Measurements from ENCODE around the gene SSBP2. TPM values are rescaled to one million over a fixed set of nuclear protein-coding genes. Genes with fewer than 3 reads are reported as not detected.

SSBP2 gene
- total and polyA plus RNA-seq, 5 donors from 2014 or later = 17.6 to 43.0 (median 37.4) TPM

- no peak overlapping the region for H3K4me3 ChIP-seq (ENCODE audit: low read depth, low read length)
- DNase-seq = no peak
- Mint-ChIP-seq H3K4me1 (peaks cover 0 to 5% (median 0%) of the 10 kb centered on the region in 4 donors), H3K36me3 (no peaks in the 10 kb centered on the region), H3K27me3 (peaks cover 9% of the 10 kb centered on the region), H3K27ac (no peak overlapping the region), H3K9me3 (peaks cover 0 to 3% (median 0%) of the 10 kb centered on the region in 7 donors), H3K4me3 (no peak overlapping the region)
- no peak overlapping the region for H3K27ac ChIP-seq (ENCODE audit: insufficient read depth, low read length, poor library complexity, severe bottlenecking)
- no peak for ATAC-seq (ENCODE audit: low read depth in 2 of 2)
- no peaks in the 10 kb centered on the region for H3K27me3 ChIP-seq (ENCODE audit: control insufficient read depth, insufficient read depth, low read length)
- no peaks in the 10 kb centered on the region for H3K9me3 ChIP-seq (ENCODE audit: control insufficient read depth in 2 of 2, low read length in 2 of 2)
- H3K36me3 ChIP-seq (ENCODE audit: control insufficient read depth, insufficient read depth, low read length) = no peaks in the 10 kb centered on the region
- H3K4me1 ChIP-seq (ENCODE audit: control insufficient read depth, insufficient read depth, low read length, poor library complexity, severe bottlenecking) = no peaks in the 10 kb centered on the region
Observed at GRCh38 chr5:81766611-81767010, 15.7 kb upstream of the SSBP2 start.

GRCh38 chr5:81763294-81763928 lies 12.5 kb upstream of the SSBP2 start:
- Mint-ChIP-seq H3K27me3 (peaks cover 19% of the 10 kb centered on the region), H3K4me3 (no peak overlapping the region), H3K27ac (no peak overlapping the region), H3K4me1 (peaks cover 0 to 10% (median 5%) of the 10 kb centered on the region in 4 donors), H3K36me3 (no peaks in the 10 kb centered on the region), H3K9me3 (peaks cover 0 to 3% (median 0%) of the 10 kb centered on the region in 7 donors)
- ATAC-seq (ENCODE audit: low read depth in 2 of 2) (no peak), DNase-seq (no peak)
- no peaks in the 10 kb centered on the region for H3K27me3 ChIP-seq (ENCODE audit: control insufficient read depth, insufficient read depth, low read length)
- H3K36me3 ChIP-seq (ENCODE audit: control insufficient read depth, insufficient read depth, low read length) = no peaks in the 10 kb centered on the region
- H3K27ac ChIP-seq (ENCODE audit: insufficient read depth, low read length, poor library complexity, severe bottlenecking) = no peak overlapping the region
- no peaks in the 10 kb centered on the region for H3K9me3 ChIP-seq (ENCODE audit: control insufficient read depth in 2 of 2, low read length in 2 of 2)
- H3K4me1 ChIP-seq (ENCODE audit: control insufficient read depth, insufficient read depth, low read length, poor library complexity, severe bottlenecking) = no peaks in the 10 kb centered on the region
- H3K4me3 ChIP-seq (ENCODE audit: low read depth, low read length) = no peak overlapping the region

GRCh38 chr5:81762853-81763252 lies 12.0 kb upstream of the SSBP2 start:
- H3K4me3 Mint-ChIP-seq = no peak overlapping the region
- H3K9me3 Mint-ChIP-seq = peaks cover 0 to 3% (median 0%) of the 10 kb centered on the region in 7 donors
- Histone ChIP-seq H3K9me3 (ENCODE audit: control insufficient read depth in 2 of 2, low read length in 2 of 2) (no peaks in the 10 kb centered on the region), H3K36me3 (ENCODE audit: control insufficient read depth, insufficient read depth, low read length) (no peaks in the 10 kb centered on the region), H3K27me3 (ENCODE audit: control insufficient read depth, insufficient read depth, low read length) (no peaks in the 10 kb centered on the region), H3K4me1 (ENCODE audit: control insufficient read depth, insufficient read depth, low read length, poor library complexity, severe bottlenecking) (no peaks in the 10 kb centered on the region), H3K27ac (ENCODE audit: insufficient read depth, low read length, poor library complexity, severe bottlenecking) (no peak overlapping the region), H3K4me3 (ENCODE audit: low read depth, low read length) (no peak overlapping the region)
- H3K27ac Mint-ChIP-seq = no peak overlapping the region
- ATAC-seq (ENCODE audit: low read depth in 2 of 2) = no peak
- H3K27me3 Mint-ChIP-seq = peaks cover 19% of the 10 kb centered on the region
- no peaks in the 10 kb centered on the region for H3K36me3 Mint-ChIP-seq
- no peak for DNase-seq
- peaks cover 0 to 10% (median 5%) of the 10 kb centered on the region in 4 donors for H3K4me1 Mint-ChIP-seq

- Histone ChIP-seq H3K36me3 (ENCODE audit: control insufficient read depth, insufficient read depth, low read length) (no peaks in the 10 kb centered on the region), H3K27ac (ENCODE audit: insufficient read depth, low read length, poor library complexity, severe bottlenecking) (no peak overlapping the region), H3K4me3 (ENCODE audit: low read depth, low read length) (no peak overlapping the region), H3K4me1 (ENCODE audit: control insufficient read depth, insufficient read depth, low read length, poor library complexity, severe bottlenecking) (no peaks in the 10 kb centered on the region), H3K27me3 (ENCODE audit: control insufficient read depth, insufficient read depth, low read length) (no peaks in the 10 kb centered on the region), H3K9me3 (ENCODE audit: control insufficient read depth in 2 of 2, low read length in 2 of 2) (no peaks in the 10 kb centered on the region)
- DNase-seq (no peak), ATAC-seq (ENCODE audit: low read depth in 2 of 2) (no peak)
- Mint-ChIP-seq H3K36me3 (no peaks in the 10 kb centered on the region), H3K4me1 (peaks cover 0 to 10% (median 5%) of the 10 kb centered on the region in 4 donors), H3K9me3 (peaks cover 0 to 3% (median 0%) of the 10 kb centered on the region in 7 donors), H3K27ac (peak overlapping the region in 1 of 3 donors; percentile 4), H3K4me3 (no peak overlapping the region), H3K27me3 (peaks cover 19% of the 10 kb centered on the region)
Observed at GRCh38 chr5:81762401-81762800, 11.5 kb upstream of the SSBP2 start.

- no peaks in the 10 kb centered on the region for H3K27me3 ChIP-seq (ENCODE audit: control insufficient read depth, insufficient read depth, low read length)
- Mint-ChIP-seq H3K4me1 (peaks cover 0 to 10% (median 5%) of the 10 kb centered on the region in 4 donors), H3K27ac (no peak overlapping the region), H3K4me3 (no peak overlapping the region), H3K36me3 (no peaks in the 10 kb centered on the region), H3K9me3 (peaks cover 0 to 3% (median 0%) of the 10 kb centered on the region in 7 donors), H3K27me3 (peaks cover 23% of the 10 kb centered on the region)
- no peaks in the 10 kb centered on the region for H3K9me3 ChIP-seq (ENCODE audit: control insufficient read depth in 2 of 2, low read length in 2 of 2)
- H3K36me3 ChIP-seq (ENCODE audit: control insufficient read depth, insufficient read depth, low read length) = no peaks in the 10 kb centered on the region
- no peaks in the 10 kb centered on the region for H3K4me1 ChIP-seq (ENCODE audit: control insufficient read depth, insufficient read depth, low read length, poor library complexity, severe bottlenecking)
- ATAC-seq (ENCODE audit: low read depth in 2 of 2) = no peak
- no peak overlapping the region for H3K27ac ChIP-seq (ENCODE audit: insufficient read depth, low read length, poor library complexity, severe bottlenecking)
- DNase-seq = no peak
- H3K4me3 ChIP-seq (ENCODE audit: low read depth, low read length) = no peak overlapping the region
Observed at GRCh38 chr5:81761970-81762369, 11.1 kb upstream of the SSBP2 start.

- Mint-ChIP-seq H3K9me3 (peaks cover 0 to 2% (median 0%) of the 10 kb centered on the region in 7 donors), H3K27me3 (peaks cover 23% of the 10 kb centered on the region), H3K27ac (no peak overlapping the region), H3K4me1 (peaks cover 0 to 10% (median 5%) of the 10 kb centered on the region in 4 donors), H3K36me3 (no peaks in the 10 kb centered on the region), H3K4me3 (no peak overlapping the region)
- no peak for DNase-seq
- no peaks in the 10 kb centered on the region for H3K36me3 ChIP-seq (ENCODE audit: control insufficient read depth, insufficient read depth, low read length)
- no peak overlapping the region for H3K4me3 ChIP-seq (ENCODE audit: low read depth, low read length)
- no peaks in the 10 kb centered on the region for H3K9me3 ChIP-seq (ENCODE audit: control insufficient read depth in 2 of 2, low read length in 2 of 2)
- no peaks in the 10 kb centered on the region for H3K4me1 ChIP-seq (ENCODE audit: control insufficient read depth, insufficient read depth, low read length, poor library complexity, severe bottlenecking)
- no peak overlapping the region for H3K27ac ChIP-seq (ENCODE audit: insufficient read depth, low read length, poor library complexity, severe bottlenecking)
- H3K27me3 ChIP-seq (ENCODE audit: control insufficient read depth, insufficient read depth, low read length) = peaks cover 2% of the 10 kb centered on the region
- no peak for ATAC-seq (ENCODE audit: low read depth in 2 of 2)
Observed at GRCh38 chr5:81761270-81761669, 10.4 kb upstream of the SSBP2 start.

GRCh38 chr5:81760521-81760920 lies 9.6 kb upstream of the SSBP2 start:
- DNase-seq (no peak), ATAC-seq (ENCODE audit: low read depth in 2 of 2) (no peak)
- H3K27me3 ChIP-seq (ENCODE audit: control insufficient read depth, insufficient read depth, low read length) = peaks cover 3% of the 10 kb centered on the region
- no peaks in the 10 kb centered on the region for H3K4me1 ChIP-seq (ENCODE audit: control insufficient read depth, insufficient read depth, low read length, poor library complexity, severe bottlenecking)
- H3K36me3 ChIP-seq (ENCODE audit: control insufficient read depth, insufficient read depth, low read length) = no peaks in the 10 kb centered on the region
- Mint-ChIP-seq H3K27me3 (peaks cover 23% of the 10 kb centered on the region), H3K9me3 (peaks cover 0 to 2% (median 0%) of the 10 kb centered on the region in 7 donors), H3K36me3 (no peaks in the 10 kb centered on the region), H3K27ac (no peak overlapping the region), H3K4me1 (peaks cover 0 to 10% (median 5%) of the 10 kb centered on the region in 4 donors), H3K4me3 (no peak overlapping the region)
- no peak overlapping the region for H3K4me3 ChIP-seq (ENCODE audit: low read depth, low read length)
- H3K9me3 ChIP-seq (ENCODE audit: control insufficient read depth in 2 of 2, low read length in 2 of 2) = no peaks in the 10 kb centered on the region
- H3K27ac ChIP-seq (ENCODE audit: insufficient read depth, low read length, poor library complexity, severe bottlenecking) = no peak overlapping the region

GRCh38 chr5:81759632-81760005 lies 8.7 kb upstream of the SSBP2 start:
- ATAC-seq (ENCODE audit: low read depth in 2 of 2) (no peak), DNase-seq (no peak)
- H3K27me3 Mint-ChIP-seq = peaks cover 23% of the 10 kb centered on the region
- Histone ChIP-seq H3K36me3 (ENCODE audit: control insufficient read depth, insufficient read depth, low read length) (no peaks in the 10 kb centered on the region), H3K9me3 (ENCODE audit: control insufficient read depth in 2 of 2, low read length in 2 of 2) (no peaks in the 10 kb centered on the region), H3K27me3 (ENCODE audit: control insufficient read depth, insufficient read depth, low read length) (peaks cover 6% of the 10 kb centered on the region), H3K4me1 (ENCODE audit: control insufficient read depth, insufficient read depth, low read length, poor library complexity, severe bottlenecking) (no peaks in the 10 kb centered on the region), H3K27ac (ENCODE audit: insufficient read depth, low read length, poor library complexity, severe bottlenecking) (no peak overlapping the region), H3K4me3 (ENCODE audit: low read depth, low read length) (no peak overlapping the region)
- peaks cover 0 to 2% (median 0%) of the 10 kb centered on the region in 7 donors for H3K9me3 Mint-ChIP-seq
- no peaks in the 10 kb centered on the region for H3K36me3 Mint-ChIP-seq
- H3K4me1 Mint-ChIP-seq = peaks cover 0 to 10% (median 5%) of the 10 kb centered on the region in 4 donors
- H3K4me3 Mint-ChIP-seq = no peak overlapping the region
- H3K27ac Mint-ChIP-seq = no peak overlapping the region
